GM21619 (cell line): ENCODE results near the gene MISP3.
"Not testable (repeated sequence)": the region's sequence is repeated elsewhere in the genome, so short reads cannot be mapped to it uniquely, and the experiment has no call there.

Experiments
- ATAC-seq: cut with Tn5 transposase; IDR thresholded peaks from one replicate; pipeline ENCODE4 v1.9.1; 2021; ENCODE audit not compliant: unreplicated experiment

MISP3 gene

GRCh38 chr19:14072535-14073260 is at the start of gene MISP3:
TSS of gene MISP3 (plus strand) at chr19:14072786. CDS start at chr19:14073310, 524 bp downstream.
- ATAC-seq: no peak

- ATAC-seq: no peak
Measured at GRCh38 chr19:14023404-14024235, 49.0 kb upstream of the MISP3 start.

GRCh38 chr19:14026652-14027192 is 45.9 kb upstream of the MISP3 start:
- ATAC-seq: not testable (repeated sequence)

- no peak for ATAC-seq
Measured at GRCh38 chr19:14027856-14028450, 44.6 kb upstream of the MISP3 start, which contains the start of gene RLN3. TSS of gene RLN3 (plus strand) at chr19:14028148. CDS start at chr19:14028205, 57 bp downstream.

GRCh38 chr19:14028901-14029300 is 43.7 kb upstream of the MISP3 start:
- ATAC-seq: no peak

- ATAC-seq: no peak
Measured at GRCh38 chr19:14030997-14031718, 41.4 kb upstream of the MISP3 start.

- ATAC-seq: no peak
Measured at GRCh38 chr19:14031719-14032480, 40.7 kb upstream of the MISP3 start, which contains the start of gene IL27RA. TSS of gene IL27RA (plus strand) at chr19:14031762. CDS start at chr19:14031873, 111 bp downstream.

GRCh38 chr19:14033946-14034345 is 38.6 kb upstream of the MISP3 start:
- ATAC-seq: no peak

GRCh38 chr19:14035159-14035558 is 37.4 kb upstream of the MISP3 start:
- not testable (repeated sequence) for ATAC-seq

GRCh38 chr19:14035706-14036105 is 36.9 kb upstream of the MISP3 start:
- ATAC-seq: no peak

- no peak for ATAC-seq
Measured at GRCh38 chr19:14039181-14039580, 33.4 kb upstream of the MISP3 start.

- not testable (repeated sequence) for ATAC-seq
Measured at GRCh38 chr19:14042659-14043608, 29.7 kb upstream of the MISP3 start.

GRCh38 chr19:14047866-14048265 is 24.7 kb upstream of the MISP3 start:
- ATAC-seq: not testable (repeated sequence)

GRCh38 chr19:14048443-14049153 is 24.0 kb upstream of the MISP3 start:
- no peak for ATAC-seq

GRCh38 chr19:14050512-14050911 is 22.1 kb upstream of the MISP3 start:
- ATAC-seq: no peak

GRCh38 chr19:14050961-14051360 is 21.6 kb upstream of the MISP3 start:
- not testable (repeated sequence) for ATAC-seq

GRCh38 chr19:14051980-14052379 is 20.6 kb upstream of the MISP3 start:
- no peak for ATAC-seq

- no peak for ATAC-seq
Measured at GRCh38 chr19:14052470-14052869, 20.1 kb upstream of the MISP3 start.
